Measurements from ENCODE around the gene BRI3BP. TPM values are rescaled to one million over a fixed set of nuclear protein-coding genes. Genes with fewer than 3 reads are reported as not detected.
A peak's percentile ranks its signal among the peaks of the same experiment; 100 is the strongest.

BRI3BP gene
- polyA plus RNA-seq, 3 donors = 4.4 to 6.9 (median 5.0) TPM

DNA sequence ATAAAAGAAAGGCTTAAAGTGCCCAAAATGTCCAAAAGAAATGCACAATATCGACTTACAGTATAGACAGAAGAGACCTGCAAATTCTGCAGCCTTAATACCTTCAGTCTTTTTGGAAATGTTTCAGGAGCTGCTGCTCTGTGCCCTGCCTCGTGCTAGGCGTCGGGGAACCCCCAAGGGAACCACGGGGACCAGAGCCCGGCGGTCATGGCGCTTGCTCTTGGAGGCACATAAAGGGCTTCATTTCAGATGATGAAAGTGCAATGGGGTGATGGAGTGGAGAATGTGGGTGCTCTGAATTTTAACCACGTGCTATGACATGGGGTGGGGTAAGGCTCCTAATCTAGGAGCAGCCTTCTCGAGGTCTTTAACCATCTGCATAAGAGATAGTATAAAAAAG, 57.0 kb downstream of the BRI3BP start:
- Mint-ChIP-seq H3K36me3 (peaks cover 0 to 2% of the 10 kb centered on the region in 2 donors), H3K27me3 (ENCODE audit: low read depth in 3 of 3) (peaks cover 3% of the 10 kb centered on the region in 3 donors), H3K27ac (peak overlapping the region in 1 of 7 donors; percentile 64), H3K4me1 (peaks cover 5% of the 10 kb centered on the region), H3K4me3 (peak overlapping the region; percentile 35 to 37), H3K9me3 (peaks cover 0 to 3% (median 0%) of the 10 kb centered on the region in 7 donors)
- H3K4me2 ChIP-seq (replicated peaks; ENCODE audit: extremely low read depth, low read length, poor library complexity, severe bottlenecking) = no peak overlapping the region
- no peak overlapping the region for H3K4me3 ChIP-seq (replicated peaks in 1 of 3; ENCODE audit: low read depth in 2 of 3, low read length in 3 of 3)
- H3K27me3 ChIP-seq (ENCODE audit: control insufficient read depth in 2 of 2, insufficient read depth in 2 of 2, low read length in 2 of 2) = no peaks in the 10 kb centered on the region
- no peaks in the 10 kb centered on the region for H3K36me3 ChIP-seq (replicated peaks in 1 of 2; ENCODE audit: control insufficient read depth in 1 of 2, insufficient read depth in 2 of 2, low read length in 2 of 2)
- intact Hi-C loops (cut with micrococcal nuclease) = loop anchor here (1.0 to 2.0 kb wide), 2 partner anchors 14 to 15 kb away; partner anchors contain the start of gene AACS (in 2 of the 2)
- WGBS (ENCODE audit: insufficient coverage) = 93% methylated on average over 8 of the region's 10 CpGs
- TF ChIP-seq, protein P1, sequence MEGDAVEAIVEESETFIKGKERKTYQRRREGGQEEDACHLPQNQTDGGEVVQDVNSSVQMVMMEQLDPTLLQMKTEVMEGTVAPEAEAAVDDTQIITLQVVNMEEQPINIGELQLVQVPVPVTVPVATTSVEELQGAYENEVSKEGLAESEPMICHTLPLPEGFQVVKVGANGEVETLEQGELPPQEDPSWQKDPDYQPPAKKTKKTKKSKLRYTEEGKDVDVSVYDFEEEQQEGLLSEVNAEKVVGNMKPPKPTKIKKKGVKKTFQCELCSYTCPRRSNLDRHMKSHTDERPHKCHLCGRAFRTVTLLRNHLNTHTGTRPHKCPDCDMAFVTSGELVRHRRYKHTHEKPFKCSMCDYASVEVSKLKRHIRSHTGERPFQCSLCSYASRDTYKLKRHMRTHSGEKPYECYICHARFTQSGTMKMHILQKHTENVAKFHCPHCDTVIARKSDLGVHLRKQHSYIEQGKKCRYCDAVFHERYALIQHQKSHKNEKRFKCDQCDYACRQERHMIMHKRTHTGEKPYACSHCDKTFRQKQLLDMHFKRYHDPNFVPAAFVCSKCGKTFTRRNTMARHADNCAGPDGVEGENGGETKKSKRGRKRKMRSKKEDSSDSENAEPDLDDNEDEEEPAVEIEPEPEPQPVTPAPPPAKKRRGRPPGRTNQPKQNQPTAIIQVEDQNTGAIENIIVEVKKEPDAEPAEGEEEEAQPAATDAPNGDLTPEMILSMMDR (IDR thresholded peaks at IDR 0.05) = no peak
- peaks cover 10 to 12% of the 10 kb centered on the region in 2 donors for H3K4me1 ChIP-seq (ENCODE audit: control insufficient read depth in 1 of 2, insufficient read depth in 2 of 2, low read length in 2 of 2)
- no peaks in the 10 kb centered on the region for H3K9me3 ChIP-seq (replicated peaks in 1 of 2; ENCODE audit: control insufficient read depth in 1 of 2, insufficient read depth in 1 of 2, low read length in 2 of 2)
- no peak overlapping the region for H3K27ac ChIP-seq (ENCODE audit: low read depth in 1 of 2, low read length in 2 of 2)
- no peak overlapping the region for H3K9ac ChIP-seq (ENCODE audit: insufficient read depth, low read length, poor library complexity, severe bottlenecking)
- DNase-seq = no peak
- H2AFZ ChIP-seq (ENCODE audit: insufficient read depth, low read depth, low read length, poor library complexity, severe bottlenecking) = peak overlapping the region; percentile 1
- no peaks in the 10 kb centered on the region for H3K79me2 ChIP-seq (ENCODE audit: insufficient read depth, low read length)
- H4K20me1 ChIP-seq (ENCODE audit: insufficient read depth, low read length) = no peaks in the 10 kb centered on the region

- WGBS (ENCODE audit: insufficient coverage) = 100% methylated on average over 1 of the region's 3 CpGs
- Histone ChIP-seq H3K36me3 (replicated peaks in 1 of 2; ENCODE audit: control insufficient read depth in 1 of 2, insufficient read depth in 2 of 2, low read length in 2 of 2) (no peaks in the 10 kb centered on the region), H3K27ac (ENCODE audit: low read depth in 1 of 2, low read length in 2 of 2) (no peak overlapping the region), H3K27me3 (ENCODE audit: control insufficient read depth in 2 of 2, insufficient read depth in 2 of 2, low read length in 2 of 2) (no peaks in the 10 kb centered on the region), H3K9me3 (replicated peaks in 1 of 2; ENCODE audit: control insufficient read depth in 1 of 2, insufficient read depth in 1 of 2, low read length in 2 of 2) (no peaks in the 10 kb centered on the region), H3K4me1 (ENCODE audit: control insufficient read depth in 1 of 2, insufficient read depth in 2 of 2, low read length in 2 of 2) (peaks cover 10 to 12% of the 10 kb centered on the region in 2 donors), H2AFZ (ENCODE audit: insufficient read depth, low read depth, low read length, poor library complexity, severe bottlenecking) (peak overlapping the region; percentile 1), H3K79me2 (ENCODE audit: insufficient read depth, low read length) (no peaks in the 10 kb centered on the region), H4K20me1 (ENCODE audit: insufficient read depth, low read length) (no peaks in the 10 kb centered on the region), H3K4me2 (replicated peaks; ENCODE audit: extremely low read depth, low read length, poor library complexity, severe bottlenecking) (no peak overlapping the region), H3K4me3 (replicated peaks in 1 of 3; ENCODE audit: low read depth in 2 of 3, low read length in 3 of 3) (no peak overlapping the region), H3K9ac (ENCODE audit: insufficient read depth, low read length, poor library complexity, severe bottlenecking) (no peak overlapping the region)
- intact Hi-C loops (cut with micrococcal nuclease) = loop anchor here (1.0 to 2.0 kb wide), 2 partner anchors 14 kb away; partner anchors contain the start of gene AACS (in 2 of the 2)
- no peak overlapping the region for H3K4me3 Mint-ChIP-seq
- H3K36me3 Mint-ChIP-seq = peaks cover 0 to 2% of the 10 kb centered on the region in 2 donors
- DNase-seq = no peak
- peaks cover 3 to 7% (median 3%) of the 10 kb centered on the region in 3 donors for H3K27me3 Mint-ChIP-seq (ENCODE audit: low read depth in 3 of 3)
- TF ChIP-seq, protein P1 (IDR thresholded peaks at IDR 0.05) = no peak
- H3K9me3 Mint-ChIP-seq = peaks cover 0 to 3% (median 0%) of the 10 kb centered on the region in 7 donors
- H3K27ac Mint-ChIP-seq = no peak overlapping the region
- peaks cover 5% of the 10 kb centered on the region for H3K4me1 Mint-ChIP-seq
Observed at GRCh38 chr12:125050868-125051267, 57.4 kb downstream of the BRI3BP start.
